ENCODE measurements around the gene TNFRSF1A.

DNA sequence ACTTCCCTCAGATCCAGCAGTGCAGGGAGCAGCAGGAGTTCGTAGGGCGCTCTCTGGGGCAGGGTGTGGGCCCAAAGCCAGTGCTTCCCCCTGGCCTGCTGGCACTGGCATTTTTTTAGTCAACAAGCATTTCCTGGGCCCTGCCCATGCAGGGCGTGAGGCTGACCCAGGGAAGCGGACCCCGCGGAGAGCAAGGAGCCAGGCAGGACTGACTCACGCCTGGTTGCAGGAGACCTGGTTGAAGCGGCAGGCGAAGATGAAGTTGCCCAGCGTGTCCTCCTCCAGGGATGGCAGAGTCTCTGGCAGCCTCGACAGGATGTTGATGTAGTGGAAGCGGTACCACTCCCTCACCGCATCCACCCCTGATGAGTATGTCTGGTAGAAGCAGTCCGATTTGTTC lies 20.0 kb upstream of the TNFRSF1A start:
- TF ChIP-seq POLR2AphosphoS5 (IDR thresholded peaks at IDR 0.05) (peak; percentile 21 to 61 (median 34)), POLR2A (IDR thresholded peaks at IDR 0.05) (no peak)
- TF ChIP-seq, protein P1, sequence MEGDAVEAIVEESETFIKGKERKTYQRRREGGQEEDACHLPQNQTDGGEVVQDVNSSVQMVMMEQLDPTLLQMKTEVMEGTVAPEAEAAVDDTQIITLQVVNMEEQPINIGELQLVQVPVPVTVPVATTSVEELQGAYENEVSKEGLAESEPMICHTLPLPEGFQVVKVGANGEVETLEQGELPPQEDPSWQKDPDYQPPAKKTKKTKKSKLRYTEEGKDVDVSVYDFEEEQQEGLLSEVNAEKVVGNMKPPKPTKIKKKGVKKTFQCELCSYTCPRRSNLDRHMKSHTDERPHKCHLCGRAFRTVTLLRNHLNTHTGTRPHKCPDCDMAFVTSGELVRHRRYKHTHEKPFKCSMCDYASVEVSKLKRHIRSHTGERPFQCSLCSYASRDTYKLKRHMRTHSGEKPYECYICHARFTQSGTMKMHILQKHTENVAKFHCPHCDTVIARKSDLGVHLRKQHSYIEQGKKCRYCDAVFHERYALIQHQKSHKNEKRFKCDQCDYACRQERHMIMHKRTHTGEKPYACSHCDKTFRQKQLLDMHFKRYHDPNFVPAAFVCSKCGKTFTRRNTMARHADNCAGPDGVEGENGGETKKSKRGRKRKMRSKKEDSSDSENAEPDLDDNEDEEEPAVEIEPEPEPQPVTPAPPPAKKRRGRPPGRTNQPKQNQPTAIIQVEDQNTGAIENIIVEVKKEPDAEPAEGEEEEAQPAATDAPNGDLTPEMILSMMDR (IDR thresholded peaks at IDR 0.05) = no peak

Measured in transverse colon (tissue), 4 donors.